OCI-LY7 (cell line): ENCODE data around the gene USP25. TPM values are rescaled to one million over a fixed set of nuclear protein-coding genes. Genes with fewer than 3 reads are reported as not detected.
"Not testable (repeated sequence)": the region's sequence is repeated elsewhere in the genome, so short reads cannot be mapped to it uniquely, and the experiment has no call there.

Source experiments
- BruUV-seq: library from RNA; stranded (reverse); fragments of 400-500 nt; replicated peaks from 2 replicates; lab custom pipeline; 2021; lab: Mats Ljungman, UMichigan
- CTCF ChIA-PET: fragments of 300-600 bp; sonication (Branson Sonifier 250); formaldehyde crosslinking; loops from one replicate; lab custom pipeline; 2022; ENCODE audit warnings: antibody characterized with exemption; ENCODE audit not compliant: unreplicated experiment; lab: Charles Lee
- POLR2A ChIA-PET: fragments of 300-600 bp; sonication (Branson Sonifier 250); formaldehyde crosslinking; loops from one replicate; lab custom pipeline; 2022; ENCODE audit warnings: antibody characterized with exemption; lab: Charles Lee
- DNase-seq: peaks from one replicate; pipeline ENCODE4 v3.0.0-alpha.2; 2015; ENCODE audit warnings: low spot score
- H2AFZ ChIP-seq: fragments of 200-600 bp; sonication (generic), shearing (Covaris generic); 2 replicates; pipeline ENCODE4 v1.6.1; 2014; ENCODE audit warnings: mild to moderate bottlenecking, antibody characterized with exemption, low read length, moderate library complexity
- H3K27ac ChIP-seq: fragments of 200-600 bp; sonication (generic); 2 replicates; pipeline ENCODE4 v1.5.1; 2014; ENCODE audit warnings: mixed run types, low read depth, mild to moderate bottlenecking, moderate library complexity, low read length, inconsistent platforms; ENCODE audit not compliant: poor library complexity, severe bottlenecking
- H3K36me3 ChIP-seq: fragments of 200-600 bp; sonication (generic); 2 replicates; pipeline ENCODE4 v1.6.1; 2014; ENCODE audit warnings: mild to moderate bottlenecking, antibody characterized with exemption, low read length, moderate library complexity, mixed read lengths; ENCODE audit not compliant: insufficient read depth
- H3K4me1 ChIP-seq: fragments of 200-600 bp; sonication (generic); 2 replicates; pipeline ENCODE4 v1.5.1; 2014; ENCODE audit warnings: mild to moderate bottlenecking, low read length; ENCODE audit not compliant: insufficient read depth, poor library complexity, severe bottlenecking
- H3K4me2 ChIP-seq: fragments of 200-600 bp; sonication (generic); 2 replicates; pipeline ENCODE4 v1.6.1; 2014; ENCODE audit warnings: mild to moderate bottlenecking, low read length
- H3K4me3 ChIP-seq: fragments of 200-600 bp; sonication (generic); 2 replicates; pipeline ENCODE4 v1.5.1; 2014; ENCODE audit warnings: mild to moderate bottlenecking, low read depth, low read length; ENCODE audit not compliant: poor library complexity, severe bottlenecking
- H3K79me2 ChIP-seq: fragments of 200-600 bp; sonication (generic); 2 replicates; pipeline ENCODE4 v1.6.1; 2016; ENCODE audit warnings: low read depth, mild to moderate bottlenecking, low read length, moderate library complexity, mixed read lengths; ENCODE audit not compliant: insufficient read depth
- H3K9me2 ChIP-seq: fragments of 200-600 bp; sonication (generic); 2 replicates; pipeline ENCODE4 v1.6.1; 2016; ENCODE audit warnings: mild to moderate bottlenecking, low read length, mixed read lengths; ENCODE audit not compliant: insufficient read depth
- H3K9me3 ChIP-seq: fragments of 200-600 bp; sonication (generic); 2 replicates; pipeline ENCODE4 v1.6.1; 2014; ENCODE audit warnings: mild to moderate bottlenecking, mixed run types, low read length, mixed read lengths
- H4K20me1 ChIP-seq: fragments of 200-600 bp; sonication (generic); 2 replicates; pipeline ENCODE4 v1.6.1; 2014; ENCODE audit warnings: mild to moderate bottlenecking, antibody characterized with exemption, low read length, moderate library complexity, mixed read lengths; ENCODE audit not compliant: insufficient read depth
- CTCF ChIP-seq: fragments of 200-600 bp; sonication (generic); conservative IDR thresholded peaks from 2 replicates; pipeline ENCODE4 v1.5.1; 2014; ENCODE audit warnings: mild to moderate bottlenecking, antibody characterized with exemption, low read length, moderate library complexity, mixed read lengths
- EZH2phosphoT487 ChIP-seq: fragments of 200-600 bp; sonication (generic); IDR thresholded peaks from 2 replicates; pipeline ENCODE4 v1.6.1; 2018; ENCODE audit warnings: low read depth, borderline replicate concordance, mild to moderate bottlenecking, mixed run types, antibody characterized with exemption, low read length, moderate library complexity, mixed read lengths
- intact Hi-C: fragments of 100-400 bp; cut with micrococcal nuclease; formaldehyde crosslinking; loops from one replicate; pipeline ENCODE4 v1.10.0; 2022; ENCODE audit not compliant: unreplicated experiment
- total RNA-seq, 2 experiments: library from RNA; depleted of rRNA in 1 of 2; stranded (reverse); fragments of >200 nt in 1 of 2; shearing (Covaris generic) in 1 of 2; gene quantifications; 2 replicates each; pipeline ENCODE4 v1.2.3, GENCODE V29; 2014 to 2022

Gene USP25
- total RNA-seq, 2 experiments from 2014 or later = 25.1 to 28.1 TPM

GRCh38 chr21:15732290-15732995 is 2.7 kb downstream of the USP25 start:
- Histone ChIP-seq H3K27ac (no peak overlapping the region), H3K4me3 (peak overlapping the region; percentile 86), H4K20me1 (no peaks in the 10 kb centered on the region), H3K36me3 (no peaks in the 10 kb centered on the region), H3K79me2 (peaks cover 69% of the 10 kb centered on the region), H3K9me3 (peaks cover 9% of the 10 kb centered on the region; the same call in 1 of the 2 replicates), H3K4me2 (peak overlapping the region; percentile 83), H3K9me2 (no peaks in the 10 kb centered on the region), H3K4me1 (peaks cover 14% of the 10 kb centered on the region), H2AFZ (no peak overlapping the region)
- ChIA-PET CTCF (no interaction called here), POLR2A (interaction anchor here (0.7 to 1.5 kb wide), 6 partner anchors 8 to 1040 kb away, joined by 3 to 4 read pairs (median 3); no protein-coding TSS in a partner anchor)
- intact Hi-C loops = loop anchor here (5.0 to 10.0 kb wide), 4 partner anchors 85 to 1045 kb away; no protein-coding TSS in a partner anchor
- BruUV-seq = no TSS peak
- DNase-seq = peak; percentile 76
- TF ChIP-seq EZH2phosphoT487 (no peak), CTCF (no peak)

GRCh38 chr21:15732996-15733329 is 3.2 kb downstream of the USP25 start:
- H3K9me2 ChIP-seq = no peaks in the 10 kb centered on the region
- no peak for DNase-seq
- no peaks in the 10 kb centered on the region for H3K36me3 ChIP-seq
- peaks cover 12% of the 10 kb centered on the region; the same call in 1 of the 2 replicates for H3K9me3 ChIP-seq
- H4K20me1 ChIP-seq = 0 out of 2 replicates have a peak, but pooled peaks cover 5% of the 10 kb centered on the region
- no peak overlapping the region for H2AFZ ChIP-seq
- H3K79me2 ChIP-seq = peaks cover 74% of the 10 kb centered on the region
- no peak overlapping the region for H3K27ac ChIP-seq
- intact Hi-C loops = loop anchor here (5.0 to 10.0 kb wide), 4 partner anchors 84 to 1046 kb away; no protein-coding TSS in a partner anchor
- H3K4me1 ChIP-seq = peaks cover 14% of the 10 kb centered on the region
- peak overlapping the region; percentile 86 for H3K4me3 ChIP-seq
- POLR2A ChIA-PET = interaction anchor here (1.1 to 1.5 kb wide), 3 partner anchors 8 to 36 kb away, joined by 3 to 4 read pairs (median 3); no protein-coding TSS in a partner anchor
- BruUV-seq = no TSS peak
- TF ChIP-seq EZH2phosphoT487 = no peak
- no peak for TF ChIP-seq CTCF
- CTCF ChIA-PET = no interaction called here
- peak overlapping the region; percentile 83 for H3K4me2 ChIP-seq

GRCh38 chr21:15735409-15735808 is 5.6 kb downstream of the USP25 start:
- no peak for DNase-seq
- CTCF ChIA-PET = no interaction called here
- peaks cover 12% of the 10 kb centered on the region; the same call in 1 of the 2 replicates for H3K9me3 ChIP-seq
- intact Hi-C loops = loop anchor here (10.0 kb wide), 1 partner anchor 971 kb away; no protein-coding TSS in a partner anchor
- no peak for TF ChIP-seq EZH2phosphoT487
- TF ChIP-seq CTCF = peak; percentile 20; the same call in 1 of the 2 replicates
- H3K4me1 ChIP-seq = peaks cover 14% of the 10 kb centered on the region
- H3K9me2 ChIP-seq = no peaks in the 10 kb centered on the region
- POLR2A ChIA-PET = interaction anchor here (0.5 to 0.7 kb wide), 3 partner anchors 42 to 1410 kb away, joined by 3 read pairs; no protein-coding TSS in a partner anchor
- H3K36me3 ChIP-seq = no peaks in the 10 kb centered on the region
- H2AFZ ChIP-seq = no peak overlapping the region
- no peak overlapping the region for H3K4me3 ChIP-seq
- H4K20me1 ChIP-seq = 0 out of 2 replicates have a peak, but pooled peaks cover 5% of the 10 kb centered on the region
- no peak overlapping the region for H3K4me2 ChIP-seq
- H3K27ac ChIP-seq = no peak overlapping the region
- no TSS peak for BruUV-seq
- H3K79me2 ChIP-seq = peaks cover 89% of the 10 kb centered on the region

GRCh38 chr21:15735931-15736330 is 6.1 kb downstream of the USP25 start:
- H3K4me2 ChIP-seq, H3K9me2 ChIP-seq, DNase-seq, CTCF ChIA-PET, H4K20me1 ChIP-seq, H3K27ac ChIP-seq, H3K4me3 ChIP-seq, H3K36me3 ChIP-seq, H2AFZ ChIP-seq, BruUV-seq: not testable (repeated sequence)
- peaks cover 12% of the 10 kb centered on the region; the same call in 1 of the 2 replicates for H3K9me3 ChIP-seq
- peaks cover 88% of the 10 kb centered on the region for H3K79me2 ChIP-seq
- peaks cover 14% of the 10 kb centered on the region for H3K4me1 ChIP-seq
- POLR2A ChIA-PET = interaction anchor here (0.7 to 1.0 kb wide), 3 partner anchors 13 to 1071 kb away, joined by 3 to 7 read pairs (median 3); no protein-coding TSS in a partner anchor
- intact Hi-C loops = loop anchor here (10.0 kb wide), 1 partner anchor 971 kb away; no protein-coding TSS in a partner anchor
